GM19395 (cell line): ENCODE results near the gene DBH.

Experiments used
- ATAC-seq: cut with Tn5 transposase; IDR thresholded peaks from one replicate; pipeline ENCODE4 v1.9.1; 2021; ENCODE audit warnings: mild to moderate bottlenecking, moderate library complexity; ENCODE audit not compliant: unreplicated experiment

DBH gene

GRCh38 chr9:133693116-133693515 is 57.0 kb downstream of the DBH start:
- ATAC-seq = no peak

- no peak for ATAC-seq
Measured at GRCh38 chr9:133693703-133694529, 57.8 kb downstream of the DBH start.

- ATAC-seq = no peak
Measured at GRCh38 chr9:133694686-133695085, 58.5 kb downstream of the DBH start.

DNA sequence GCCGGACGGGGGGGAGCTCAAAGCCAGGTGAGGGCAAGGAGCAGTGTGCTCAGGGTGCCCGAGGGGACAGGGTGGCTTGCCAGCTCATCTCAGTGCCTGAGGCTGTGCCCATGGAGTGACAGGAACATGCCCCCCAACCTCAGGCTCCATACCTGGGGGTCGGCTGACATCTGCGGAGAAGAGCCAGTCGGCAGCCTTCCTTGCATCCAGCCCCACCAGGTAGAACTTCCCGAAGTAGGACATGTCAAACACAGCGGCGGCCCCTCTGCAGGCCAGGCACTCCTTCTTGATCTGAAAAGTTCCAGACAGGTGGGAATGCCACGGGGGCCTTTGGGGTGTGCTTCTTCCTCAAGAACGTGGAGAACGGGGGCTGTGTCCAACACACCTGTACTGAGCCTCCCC is 59.9 kb downstream of the DBH start:
- no peak for ATAC-seq

DNA sequence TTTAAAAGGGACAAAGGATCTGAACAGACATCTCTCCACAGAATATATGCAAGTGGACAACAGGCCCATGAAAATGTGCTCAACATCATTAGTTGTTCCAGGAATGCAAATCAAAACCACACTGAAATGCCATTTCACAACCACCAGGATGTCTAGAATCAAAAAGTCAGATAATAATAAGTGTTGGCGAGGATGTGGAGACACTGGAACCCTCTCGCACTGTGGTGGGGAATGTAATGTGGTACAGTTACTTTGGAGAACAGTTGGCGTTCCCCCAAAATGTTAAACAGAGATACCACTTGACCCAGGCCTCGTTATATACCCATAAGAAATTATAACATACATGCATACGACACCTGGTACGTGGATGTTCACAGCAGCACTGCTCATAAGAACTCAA is 63.4 kb downstream of the DBH start:
- no peak for ATAC-seq

DNA sequence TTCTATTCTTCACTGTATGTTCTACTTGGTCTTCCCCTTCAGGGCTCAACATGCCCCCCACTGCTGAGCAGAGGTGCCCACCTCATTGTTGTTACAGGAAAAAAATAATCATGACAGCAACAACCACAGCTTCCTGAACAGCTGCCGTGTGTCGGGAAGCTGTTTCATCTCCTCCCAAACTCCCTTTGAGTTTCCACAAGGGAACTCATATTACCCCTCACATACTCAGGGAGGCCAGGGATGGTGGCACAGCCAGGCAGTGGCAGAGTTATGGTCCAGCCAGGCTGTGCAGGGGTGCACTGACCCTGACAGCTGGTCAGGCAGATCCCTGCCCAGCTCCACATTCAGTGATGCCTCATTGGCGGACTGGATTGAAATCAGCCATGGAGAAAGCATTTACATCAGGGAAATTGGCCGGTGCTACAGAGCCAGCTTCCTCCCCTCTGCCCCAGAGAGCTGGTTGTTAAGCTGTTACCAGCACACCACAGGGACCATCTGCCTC is 64.7 kb downstream of the DBH start:
- no peak for ATAC-seq

DNA sequence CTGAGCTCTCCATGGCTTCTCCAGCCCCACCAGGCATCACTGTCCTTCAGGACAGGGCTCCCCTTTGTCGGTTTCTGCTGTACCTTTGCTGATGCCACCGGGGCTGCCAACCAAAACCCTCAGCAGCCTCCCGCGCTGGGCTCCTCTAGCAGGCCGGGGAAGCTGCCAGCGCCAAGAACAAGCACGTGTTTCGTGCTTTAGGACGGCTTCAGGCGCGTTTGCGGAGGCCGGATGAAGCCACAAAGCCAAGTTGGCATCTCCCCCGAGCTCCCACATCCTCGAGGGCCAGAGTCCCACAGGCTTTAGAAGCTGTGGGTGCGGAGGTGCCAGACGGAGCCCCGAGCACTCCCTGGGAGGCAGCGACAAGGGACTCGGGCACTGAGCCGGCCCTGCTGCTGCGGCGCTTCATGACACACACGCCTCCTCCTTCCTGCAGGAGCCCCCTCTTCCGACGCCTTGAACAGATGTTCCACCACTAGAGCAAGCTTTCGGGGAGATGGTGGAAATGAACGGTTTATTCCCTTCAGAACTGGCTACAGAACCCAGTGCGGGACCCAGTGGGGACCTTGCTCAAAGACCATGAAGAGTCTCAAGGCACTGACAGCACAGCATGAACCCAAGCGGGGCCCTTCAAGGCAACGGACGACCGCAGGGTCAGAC is 65.3 kb downstream of the DBH start:
- no peak for ATAC-seq

GRCh38 chr9:133701981-133702797 is 66.0 kb downstream of the DBH start:
- no peak for ATAC-seq

DNA sequence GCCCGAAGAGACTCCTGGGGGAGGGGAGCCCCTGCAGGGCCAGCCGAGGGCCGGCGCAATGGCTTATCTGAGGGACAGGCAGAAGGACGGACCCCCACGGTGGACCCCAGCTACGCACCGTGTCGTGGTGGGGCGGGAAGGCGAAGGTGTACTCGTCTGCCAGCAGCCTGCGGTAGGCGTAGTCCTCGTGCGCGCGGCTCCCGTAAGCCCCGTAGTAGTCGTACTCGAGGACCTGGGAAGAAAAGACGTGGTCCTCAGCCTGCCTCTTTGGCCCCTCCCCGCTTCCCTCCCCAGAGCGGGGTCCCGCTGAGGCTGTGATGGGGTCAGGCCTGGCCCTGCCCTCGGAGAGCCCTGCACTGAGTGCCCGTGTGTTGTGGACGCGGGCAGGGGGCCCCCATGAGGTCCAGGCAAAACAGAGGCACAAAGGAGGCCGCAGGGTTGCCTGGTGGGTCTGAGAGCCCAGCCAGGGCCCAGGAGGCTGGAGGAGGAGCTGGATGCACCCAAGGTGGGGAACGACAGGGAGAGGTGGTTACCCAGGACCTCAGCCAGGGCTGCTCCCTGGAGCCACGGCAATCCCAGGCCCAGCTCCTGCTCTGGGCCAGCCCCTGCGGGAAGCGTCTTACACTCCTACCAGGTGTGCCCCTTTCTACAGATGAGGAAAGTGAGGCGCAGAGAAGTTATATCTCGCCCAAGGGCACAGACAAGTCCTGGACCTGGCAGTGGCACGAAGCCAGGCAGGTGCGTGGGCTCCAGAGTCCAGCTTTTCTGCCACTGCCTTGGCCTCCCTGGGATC is 66.8 kb downstream of the DBH start:
- ATAC-seq = no peak

GRCh38 chr9:133703591-133704399 is 67.6 kb downstream of the DBH start:
- no peak for ATAC-seq

GRCh38 chr9:133704711-133705181 is 68.6 kb downstream of the DBH start:
- no peak for ATAC-seq

DNA sequence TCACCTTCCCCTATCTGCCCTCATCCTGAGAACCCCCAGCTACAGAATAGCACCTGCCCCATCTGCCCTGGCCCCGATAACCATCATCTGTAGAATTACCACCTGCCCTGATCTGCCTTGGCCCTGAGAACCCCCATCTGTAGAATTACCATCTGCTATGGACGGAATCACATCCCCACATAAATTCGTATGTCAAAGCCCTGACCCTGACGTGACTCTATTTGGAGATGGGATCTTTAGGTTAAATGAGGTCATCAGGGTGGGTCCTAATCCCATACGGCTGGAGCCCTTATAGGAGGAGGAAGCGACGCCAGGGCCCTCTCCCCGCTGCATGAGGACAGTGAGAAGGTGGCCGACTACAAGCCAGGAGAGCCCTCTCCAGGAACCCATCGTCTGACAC is 69.4 kb downstream of the DBH start:
- ATAC-seq = no peak

DNA sequence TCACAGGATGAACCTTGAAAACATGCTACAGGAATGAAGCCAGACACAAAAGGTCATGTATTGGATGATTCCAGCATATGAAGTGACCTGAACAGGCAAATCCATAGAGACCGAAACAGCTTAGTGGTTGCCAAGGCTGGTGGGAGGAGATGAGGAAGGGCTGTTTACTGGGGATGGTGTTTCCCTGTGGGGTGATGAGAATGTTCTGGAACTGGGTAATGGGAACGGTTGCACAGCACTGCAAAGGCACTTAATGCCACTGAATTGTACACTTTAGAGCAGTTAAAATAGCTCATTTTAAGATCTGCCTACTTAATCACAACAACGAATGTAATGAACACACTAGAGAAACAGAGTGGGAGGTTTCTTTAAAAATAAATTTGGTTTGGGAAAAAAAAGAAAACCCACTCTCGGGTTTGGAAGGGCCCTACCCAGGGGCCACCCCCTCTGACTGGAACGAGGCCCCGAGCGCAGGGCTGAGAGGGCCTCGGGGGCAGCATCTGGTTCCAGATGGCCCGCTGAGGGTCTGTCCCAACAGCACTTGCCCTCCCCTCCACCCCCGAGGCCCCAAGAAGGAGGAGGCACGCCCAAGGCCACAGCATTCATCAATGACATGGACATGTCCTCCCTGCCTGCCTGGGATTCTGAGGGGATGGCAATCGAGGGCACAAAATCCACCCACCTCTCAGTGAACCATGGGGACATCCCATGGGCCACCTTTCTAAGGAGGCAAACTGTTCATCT is 70.3 kb downstream of the DBH start:
- no peak for ATAC-seq

DNA sequence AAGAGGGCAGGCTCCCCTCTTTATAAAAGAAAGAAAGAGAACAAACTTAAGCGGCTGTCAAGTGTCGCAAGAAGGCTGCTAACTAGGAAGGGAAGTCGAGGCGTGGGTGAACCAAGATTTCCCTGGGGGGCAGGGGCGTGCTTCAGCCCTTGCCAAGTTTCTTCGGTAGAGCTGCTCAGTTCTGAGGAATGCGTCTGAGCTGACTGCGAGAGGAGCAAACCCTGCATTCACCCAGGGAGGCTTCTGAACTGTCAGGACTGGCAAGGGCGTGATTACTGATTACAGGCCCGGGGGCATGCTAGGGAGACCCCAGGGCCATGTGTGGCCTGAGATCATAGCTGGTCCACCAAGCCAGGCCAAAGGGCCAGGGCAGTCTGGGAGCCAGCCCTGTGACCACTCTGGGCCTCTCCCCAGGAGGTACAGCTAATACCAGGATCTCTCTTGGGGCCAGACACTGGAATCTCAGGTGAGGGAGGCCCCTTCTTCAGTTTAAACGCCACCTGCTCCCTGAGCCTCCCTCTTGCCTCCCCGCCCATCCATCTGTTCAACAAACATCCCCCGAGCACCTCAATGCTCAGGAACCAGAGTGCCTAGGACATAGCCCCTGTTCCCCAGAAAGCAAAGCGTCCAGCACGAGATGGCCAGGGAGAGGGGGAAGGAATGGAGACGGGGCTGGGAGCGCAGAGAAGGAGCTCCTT is 71.1 kb downstream of the DBH start:
- no peak for ATAC-seq

- ATAC-seq = no peak
Measured at GRCh38 chr9:133707763-133708245, 71.6 kb downstream of the DBH start.

DNA sequence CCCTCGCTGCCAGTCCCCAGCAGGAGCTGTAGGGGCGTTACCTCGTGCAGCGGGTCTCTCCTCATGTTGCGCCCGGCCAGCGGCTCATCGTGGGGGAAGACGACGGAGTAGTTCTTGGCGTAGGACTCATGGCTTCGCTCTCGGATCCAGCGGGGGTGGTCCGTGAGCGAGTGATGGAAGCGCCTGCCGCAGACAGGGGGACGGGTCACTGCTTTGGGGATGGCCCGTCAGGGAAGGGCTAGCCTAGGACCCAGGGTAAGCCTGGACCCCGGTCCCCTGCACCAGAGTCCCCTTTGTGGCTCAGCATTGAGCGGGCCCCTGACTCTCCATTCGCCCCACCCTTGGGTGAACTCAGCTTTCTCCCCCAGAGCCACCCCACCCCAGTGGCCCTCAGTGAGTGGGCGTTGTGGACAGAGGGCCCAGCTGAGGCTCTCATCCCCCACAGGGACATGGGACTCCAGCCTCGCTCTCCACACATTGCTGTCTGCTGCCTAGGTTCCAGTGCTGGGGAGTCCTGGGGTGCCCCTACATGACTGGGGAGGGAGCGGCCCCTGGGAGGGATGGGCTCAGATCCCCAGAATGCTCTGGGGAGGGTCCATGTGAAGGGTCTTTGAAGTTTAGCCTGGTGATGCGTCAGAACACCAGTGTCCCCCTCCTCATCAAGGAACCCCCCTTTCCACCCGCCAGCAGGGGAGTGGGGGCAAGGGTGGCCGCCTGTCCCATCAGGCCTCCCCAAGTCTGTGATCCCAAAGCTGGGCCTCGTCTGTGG is 72.3 kb downstream of the DBH start:
- ATAC-seq = no peak
